GM23248 (cell line): ENCODE results near the gene ST3GAL2.

ENCODE experiments used
- EZH2 ChIP-seq: fragments of 200-600 bp; sonication (generic); IDR thresholded peaks from 2 replicates; pipeline ENCODE4 v1.6.1; 2018; ENCODE audit warnings: antibody characterized with exemption, mild to moderate bottlenecking; ENCODE audit not compliant: insufficient read depth, poor library complexity, severe bottlenecking
- EZH2phosphoT487 ChIP-seq: fragments of 200-600 bp; sonication (generic); IDR thresholded peaks from 2 replicates; pipeline ENCODE4 v1.6.1; 2018; ENCODE audit warnings: antibody characterized with exemption, moderate library complexity, mild to moderate bottlenecking, low read depth; ENCODE audit not compliant: insufficient read depth

DNA sequence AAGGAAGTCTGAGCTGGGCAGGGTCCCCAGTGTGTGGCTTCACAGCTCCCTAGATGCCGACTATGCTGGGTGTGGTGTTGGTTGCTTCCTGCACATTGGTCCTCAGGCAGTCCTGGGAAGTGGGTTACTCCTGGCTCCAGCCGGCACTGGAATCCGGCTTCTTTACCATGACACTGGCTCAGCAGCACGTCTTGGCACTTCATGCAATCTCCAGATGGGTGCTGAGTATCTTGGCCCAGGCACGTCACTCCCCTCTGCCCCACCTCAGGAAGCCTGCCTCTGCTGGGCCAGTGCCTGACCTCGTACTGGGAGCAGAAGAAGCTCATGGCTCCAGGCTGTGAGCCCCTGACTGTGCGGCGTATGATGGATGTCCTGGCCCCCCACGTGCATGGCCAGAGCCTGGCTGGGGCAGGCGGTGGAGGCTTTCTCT lies 40.0 kb upstream of the ST3GAL2 start:
- TF ChIP-seq EZH2phosphoT487 = no peak
- no peak for TF ChIP-seq EZH2
